IMR-90 (cell line): ENCODE results near the gene CCDC71. TPM values are rescaled to one million over a fixed set of nuclear protein-coding genes. Genes with fewer than 3 reads are reported as not detected.

Experiments used
- FOS ChIP-seq: fragments of 150-350 bp; IDR thresholded peaks from 2 replicates; pipeline ENCODE4 v1.6.1; 2016; ENCODE audit warnings: low read depth, low read length
- POLR2A ChIP-seq: IDR thresholded peaks from 2 replicates; pipeline ENCODE4 v1.6.1; 2012; ENCODE audit warnings: mild to moderate bottlenecking, low read depth, low read length
- polyA plus RNA-seq, 3 experiments: library from polyadenylated mRNA; depleted of rRNA; stranded (reverse); fragments of >200 nt; gene quantifications; 2 replicates each; pipeline ENCODE4 v1.2.3, GENCODE V29; 2012; ENCODE audit warnings: low replicate concordance in 1 of 3
- total RNA-seq: library from RNA; depleted of rRNA; stranded (reverse); fragments of >200 nt; gene quantifications from 2 replicates; pipeline ENCODE4 v1.2.3, GENCODE V29; 2012
- TF ChIP-seq, protein P1 (sequence below): conservative IDR thresholded peaks from 2 replicates; pipeline ENCODE4 v1.5.1; 2012; ENCODE audit warnings: mild to moderate bottlenecking, low read depth, low read length, improper control_type of control experiment
- TF ChIP-seq, protein P2 (sequence below): fragments of 150-350 bp; IDR thresholded peaks from 2 replicates; pipeline ENCODE4 v1.6.1; 2017; ENCODE audit warnings: mild to moderate bottlenecking, antibody characterized with exemption, low read length, low read depth

The CCDC71 gene
- total and polyA plus RNA-seq, 2 of the 4 experiments (the other 2 are of a cell fraction) = 29.4 to 35.9 TPM

DNA sequence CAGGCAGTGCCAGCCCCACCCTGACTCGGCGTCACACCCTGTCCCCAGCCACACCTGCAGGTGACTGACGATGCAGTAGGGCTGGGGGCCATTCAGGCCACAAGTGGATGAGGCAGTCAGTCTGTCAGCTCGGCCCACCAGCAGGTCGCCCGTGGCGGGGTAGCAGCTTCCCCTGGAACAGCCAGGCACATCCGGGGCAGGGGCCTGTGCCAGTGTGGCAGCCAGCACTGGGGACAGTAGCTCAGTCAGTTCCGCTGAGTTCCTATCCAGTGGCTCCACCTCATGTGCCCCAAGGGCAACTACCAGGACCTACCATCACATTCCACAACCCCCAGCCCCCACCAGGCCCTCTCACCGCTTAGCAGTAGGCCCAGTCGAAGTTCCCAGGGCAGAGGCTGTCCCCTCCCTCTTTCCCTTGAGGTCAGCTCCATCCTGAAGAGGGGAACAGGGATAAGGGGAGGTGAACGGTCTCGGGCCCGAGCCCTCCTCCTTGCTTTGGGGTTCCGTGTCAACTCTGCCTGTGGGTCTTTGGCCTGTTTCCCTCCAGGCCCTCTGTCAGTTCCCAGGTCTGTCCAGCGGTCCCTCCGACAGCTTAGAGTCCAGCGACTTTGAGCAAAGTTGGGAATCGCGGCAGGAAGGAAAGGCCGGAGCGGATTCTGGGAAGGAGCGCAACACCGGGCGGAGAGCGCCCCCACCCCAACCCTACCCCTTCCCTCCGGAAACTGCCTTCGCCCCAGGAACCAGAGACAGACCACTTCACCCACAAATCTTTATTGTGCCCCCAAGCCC is 33.5 kb downstream of the CCDC71 start, which contains the start of gene LAMB2 (continued):
- TF ChIP-seq, protein P1, sequence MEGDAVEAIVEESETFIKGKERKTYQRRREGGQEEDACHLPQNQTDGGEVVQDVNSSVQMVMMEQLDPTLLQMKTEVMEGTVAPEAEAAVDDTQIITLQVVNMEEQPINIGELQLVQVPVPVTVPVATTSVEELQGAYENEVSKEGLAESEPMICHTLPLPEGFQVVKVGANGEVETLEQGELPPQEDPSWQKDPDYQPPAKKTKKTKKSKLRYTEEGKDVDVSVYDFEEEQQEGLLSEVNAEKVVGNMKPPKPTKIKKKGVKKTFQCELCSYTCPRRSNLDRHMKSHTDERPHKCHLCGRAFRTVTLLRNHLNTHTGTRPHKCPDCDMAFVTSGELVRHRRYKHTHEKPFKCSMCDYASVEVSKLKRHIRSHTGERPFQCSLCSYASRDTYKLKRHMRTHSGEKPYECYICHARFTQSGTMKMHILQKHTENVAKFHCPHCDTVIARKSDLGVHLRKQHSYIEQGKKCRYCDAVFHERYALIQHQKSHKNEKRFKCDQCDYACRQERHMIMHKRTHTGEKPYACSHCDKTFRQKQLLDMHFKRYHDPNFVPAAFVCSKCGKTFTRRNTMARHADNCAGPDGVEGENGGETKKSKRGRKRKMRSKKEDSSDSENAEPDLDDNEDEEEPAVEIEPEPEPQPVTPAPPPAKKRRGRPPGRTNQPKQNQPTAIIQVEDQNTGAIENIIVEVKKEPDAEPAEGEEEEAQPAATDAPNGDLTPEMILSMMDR = no peak
- TF ChIP-seq FOS = no peak
- TF ChIP-seq, protein P2, sequence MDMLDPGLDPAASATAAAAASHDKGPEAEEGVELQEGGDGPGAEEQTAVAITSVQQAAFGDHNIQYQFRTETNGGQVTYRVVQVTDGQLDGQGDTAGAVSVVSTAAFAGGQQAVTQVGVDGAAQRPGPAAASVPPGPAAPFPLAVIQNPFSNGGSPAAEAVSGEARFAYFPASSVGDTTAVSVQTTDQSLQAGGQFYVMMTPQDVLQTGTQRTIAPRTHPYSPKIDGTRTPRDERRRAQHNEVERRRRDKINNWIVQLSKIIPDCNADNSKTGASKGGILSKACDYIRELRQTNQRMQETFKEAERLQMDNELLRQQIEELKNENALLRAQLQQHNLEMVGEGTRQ = no peak
- TF ChIP-seq POLR2A = peak; percentile 45; the same call in 1 of the 2 replicates
